IMR-90 (cell line): ENCODE measurements around the gene PTPRG.

ENCODE experiments used
- CTCF ChIP-seq: conservative IDR thresholded peaks from 2 replicates; pipeline ENCODE4 v1.5.1; 2012; ENCODE audit warnings: mild to moderate bottlenecking, low read depth, low read length, improper control_type of control experiment
- MAFK ChIP-seq: IDR thresholded peaks from 2 replicates; pipeline ENCODE4 v1.6.1; 2012; ENCODE audit warnings: low read depth, low read length, improper control_type of control experiment
- POLR2A ChIP-seq: IDR thresholded peaks from 2 replicates; pipeline ENCODE4 v1.6.1; 2012; ENCODE audit warnings: mild to moderate bottlenecking, low read depth, low read length
- RCOR1 ChIP-seq: IDR thresholded peaks from 2 replicates; pipeline ENCODE4 v1.6.1; 2012; ENCODE audit warnings: mild to moderate bottlenecking, low read length, improper control_type of control experiment; ENCODE audit not compliant: insufficient replicate concordance

DNA sequence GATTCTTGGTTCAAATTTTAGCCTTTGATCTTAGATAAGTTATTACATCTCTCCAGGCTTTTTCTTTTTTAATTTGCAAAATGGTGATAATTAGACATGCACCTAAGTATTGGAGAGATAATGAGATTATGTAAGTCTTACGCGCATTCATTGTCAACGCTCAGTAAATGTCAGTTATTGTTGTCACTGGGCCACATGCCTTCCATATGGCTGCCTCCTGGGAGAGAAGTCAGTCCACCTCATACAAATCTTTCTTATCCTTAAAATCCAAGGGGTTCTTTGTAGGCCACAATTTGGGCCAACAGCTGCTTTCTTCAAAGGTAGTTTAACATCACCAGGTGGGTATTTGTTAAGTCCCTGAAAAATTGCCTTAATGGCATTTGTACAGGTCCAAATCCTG is 25.5 kb upstream of the PTPRG start:
- TF ChIP-seq CTCF (no peak), POLR2A (no peak), RCOR1 (no peak), MAFK (no peak)
